NCI-H146 (cell line): ENCODE results near the gene TMPRSS7.

Experiments used
- DNase-seq: peaks from one replicate; lab custom pipeline; 2025; lab: John Stamatoyannopoulos, UW

Gene TMPRSS7

GRCh38 chr3:112097378-112097777 is 62.8 kb downstream of the TMPRSS7 start:
- peak; percentile 17 for DNase-seq

GRCh38 chr3:112101916-112102315 is 67.4 kb downstream of the TMPRSS7 start:
- DNase-seq = peak; percentile 74

DNA sequence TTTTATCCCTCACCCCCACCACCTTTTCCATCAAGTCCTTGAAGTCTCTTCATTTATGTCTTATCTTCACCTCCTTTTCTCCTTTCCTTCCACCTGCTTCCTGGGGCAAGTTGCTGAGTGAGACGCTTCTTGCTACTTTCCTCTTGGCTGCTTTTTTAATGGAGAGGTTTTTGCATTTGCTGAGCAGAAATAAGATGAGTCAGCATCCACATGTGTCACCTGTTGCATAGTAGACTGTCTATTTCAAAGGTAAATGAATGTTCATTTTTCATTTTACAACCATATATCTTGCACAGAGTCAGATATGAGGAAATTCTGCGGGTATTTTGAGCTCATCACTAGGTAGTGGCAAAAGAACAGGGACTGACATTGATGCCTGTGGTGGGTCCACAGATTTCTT is 70.2 kb downstream of the TMPRSS7 start:
- no peak for DNase-seq

DNA sequence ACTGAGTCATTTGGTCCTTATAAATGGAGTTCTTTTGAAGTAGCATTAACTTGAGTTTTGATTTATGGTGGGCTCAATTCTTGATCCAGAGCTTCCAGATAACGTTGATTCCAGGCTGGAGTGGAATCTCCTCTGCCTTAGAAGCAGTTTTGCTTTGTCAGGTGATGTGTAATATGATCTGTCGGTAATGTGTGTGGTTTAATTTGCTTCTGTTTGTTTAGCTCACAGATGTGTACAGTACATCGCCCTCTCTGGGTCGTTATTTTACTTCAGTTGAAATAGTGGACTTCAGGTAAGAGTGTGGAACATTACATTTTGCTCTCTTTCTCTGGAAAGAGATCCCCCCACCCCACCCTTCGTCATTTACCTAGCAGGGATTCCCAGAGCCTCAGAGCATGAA is 74.8 kb downstream of the TMPRSS7 start:
- peak; percentile 91 for DNase-seq

GRCh38 chr3:112111785-112112402 is 77.4 kb downstream of the TMPRSS7 start:
- peak; percentile 81 for DNase-seq

GRCh38 chr3:112114576-112115160 is 80.1 kb downstream of the TMPRSS7 start:
- DNase-seq = no peak

GRCh38 chr3:112115161-112115739 is 80.7 kb downstream of the TMPRSS7 start:
- DNase-seq = no peak

GRCh38 chr3:112115806-112116383 is 81.4 kb downstream of the TMPRSS7 start:
- no peak for DNase-seq

GRCh38 chr3:112116748-112117186 is 82.2 kb downstream of the TMPRSS7 start:
- DNase-seq = no peak

DNA sequence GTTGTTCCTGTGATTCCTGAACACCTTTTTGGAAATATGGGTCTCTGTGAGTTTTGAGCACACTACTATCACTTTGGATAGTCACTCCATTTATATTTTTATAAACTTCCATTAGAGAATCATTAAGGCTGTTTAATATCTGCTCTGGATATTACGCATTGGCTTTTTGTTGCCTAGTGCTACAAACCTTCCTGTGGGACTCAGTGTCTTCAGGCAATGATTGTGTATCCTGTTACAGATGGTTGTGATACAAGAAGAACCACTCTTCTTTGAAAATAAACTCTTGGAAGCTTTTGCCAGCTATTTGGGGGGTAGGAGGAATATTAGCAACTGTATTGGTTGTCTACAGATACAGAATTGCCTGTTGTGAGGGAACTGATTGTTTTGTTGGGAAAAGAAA is 82.9 kb downstream of the TMPRSS7 start:
- DNase-seq = no peak

DNA sequence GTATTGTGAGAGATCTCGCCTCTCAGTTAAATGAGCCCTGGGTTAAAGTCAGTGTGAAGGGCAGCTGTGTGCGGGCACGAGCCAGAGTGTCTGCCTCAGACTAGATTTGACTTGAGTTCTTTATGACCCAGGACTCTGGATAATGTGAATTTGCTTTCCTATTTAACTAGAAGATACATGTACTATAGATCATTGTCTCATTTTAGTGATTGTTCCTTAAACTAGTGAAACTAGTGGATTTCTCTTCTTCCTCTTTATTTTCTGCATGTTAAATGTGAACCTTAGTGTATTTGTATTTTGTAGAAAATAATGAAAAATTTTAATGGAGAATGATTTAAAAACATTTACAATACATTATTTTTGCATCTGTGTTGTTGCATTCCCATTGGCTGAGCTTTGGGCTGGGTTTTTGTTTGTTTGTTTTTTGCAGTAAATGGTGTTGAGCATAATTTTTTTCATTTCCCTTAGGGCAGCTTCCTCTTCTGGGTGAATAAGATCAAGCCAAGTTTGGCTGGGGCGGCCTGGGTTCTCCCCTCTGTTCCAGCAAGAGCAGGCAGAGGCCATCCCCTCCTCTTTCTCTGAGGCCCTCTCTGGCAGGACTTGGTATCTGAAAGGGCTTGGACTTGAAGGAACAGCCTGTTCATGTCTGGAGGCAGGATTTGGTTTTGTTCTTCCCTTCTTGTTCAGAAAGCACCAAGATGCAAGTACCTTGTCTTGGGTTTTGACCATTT is 83.5 kb downstream of the TMPRSS7 start:
- no peak for DNase-seq

DNA sequence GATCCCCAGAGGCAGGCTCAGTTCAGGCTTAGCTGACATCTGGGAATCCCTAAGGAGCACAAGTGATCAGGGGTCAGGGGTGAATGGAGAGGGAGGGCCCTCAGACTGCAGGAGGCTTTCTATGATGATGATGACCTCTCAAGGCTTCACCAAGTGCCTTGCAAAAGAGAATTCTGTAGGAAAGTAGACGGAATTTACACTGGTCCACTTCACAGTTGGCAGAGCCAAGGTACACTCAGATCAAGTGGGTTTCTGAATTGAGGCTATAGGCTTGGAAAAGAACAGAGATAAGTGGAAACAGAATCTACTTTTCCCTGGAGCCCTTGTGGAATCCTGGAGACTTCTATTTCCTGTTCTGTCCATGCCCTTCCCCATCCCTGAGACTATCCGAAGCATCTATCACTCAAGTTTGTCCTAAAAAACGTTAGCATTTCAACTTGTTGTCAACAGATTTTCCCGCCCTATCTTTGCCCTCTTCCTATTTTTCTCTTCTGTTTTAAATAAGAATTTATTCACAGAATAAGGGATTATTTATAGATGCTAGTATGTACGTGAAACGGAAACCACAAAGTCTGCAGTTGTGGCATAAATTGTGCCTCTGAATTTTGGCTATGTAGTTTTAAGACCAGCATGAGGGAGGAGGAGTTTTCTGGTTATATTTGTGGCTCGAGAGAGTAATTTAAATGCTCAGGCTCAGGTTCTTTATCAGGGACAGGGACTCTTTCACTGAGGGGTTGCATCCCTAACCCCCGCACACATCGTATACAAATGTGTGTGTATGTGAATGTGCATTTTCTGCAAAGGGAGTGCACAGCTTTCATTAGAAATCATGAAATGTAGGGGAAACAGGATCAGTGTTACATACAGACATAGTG is 85.7 kb downstream of the TMPRSS7 start:
- DNase-seq = no peak

GRCh38 chr3:112121577-112122547 is 87.3 kb downstream of the TMPRSS7 start:
- DNase-seq = peak; percentile 39

DNA sequence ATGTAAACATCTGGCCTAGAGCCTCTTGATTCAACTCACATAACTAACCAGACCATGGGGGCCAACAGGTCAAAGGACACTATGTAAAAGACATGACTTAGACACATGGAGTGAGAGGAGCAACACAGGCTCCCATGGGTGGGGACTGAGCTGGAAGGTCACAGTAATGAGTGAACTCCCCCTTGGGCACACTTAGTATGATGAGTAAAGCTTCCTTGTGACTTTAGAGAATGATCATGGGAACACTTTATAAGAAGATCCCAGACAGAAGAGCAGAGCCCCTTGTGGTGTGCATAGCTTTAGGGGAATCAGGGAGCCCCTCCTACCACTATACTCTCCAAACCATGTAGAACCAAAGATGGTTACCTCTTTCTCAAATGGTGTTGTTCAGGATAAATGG is 88.3 kb downstream of the TMPRSS7 start:
- DNase-seq = no peak

- DNase-seq = no peak
Observed at GRCh38 chr3:112123548-112123947, 89.0 kb downstream of the TMPRSS7 start.

DNA sequence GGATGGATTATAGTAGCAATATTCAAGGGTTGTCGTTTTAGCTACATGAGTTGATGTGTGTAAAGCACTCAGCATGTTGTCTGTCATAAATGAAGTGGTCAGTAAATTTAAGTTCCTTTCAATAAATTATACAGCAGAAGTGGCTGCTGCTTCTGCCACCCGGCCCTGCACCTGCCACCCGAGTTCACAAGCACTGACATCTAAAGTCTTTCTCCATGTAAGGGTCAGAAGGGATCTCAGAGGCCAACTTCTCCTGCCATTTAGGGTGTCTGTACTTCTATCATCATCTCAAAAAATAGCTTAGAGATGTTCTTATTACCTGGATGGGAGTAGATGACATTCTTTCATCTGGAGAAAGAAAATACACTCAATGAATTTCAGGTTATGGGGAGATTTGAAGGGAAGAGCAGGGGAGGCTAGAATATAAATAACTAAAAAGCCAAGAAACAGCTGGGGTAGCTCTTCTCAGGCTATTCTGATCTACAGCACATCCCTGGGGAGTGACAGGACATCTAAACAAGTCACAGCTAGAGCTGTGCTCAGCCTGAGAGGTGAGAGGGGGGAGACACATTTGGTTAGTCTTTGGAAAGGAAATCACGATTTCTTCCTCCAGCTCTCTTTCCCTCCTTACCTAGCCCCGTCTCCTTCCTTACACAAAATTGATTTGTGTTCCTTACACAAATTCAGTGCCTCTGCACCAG is 90.5 kb downstream of the TMPRSS7 start:
- DNase-seq = no peak

DNA sequence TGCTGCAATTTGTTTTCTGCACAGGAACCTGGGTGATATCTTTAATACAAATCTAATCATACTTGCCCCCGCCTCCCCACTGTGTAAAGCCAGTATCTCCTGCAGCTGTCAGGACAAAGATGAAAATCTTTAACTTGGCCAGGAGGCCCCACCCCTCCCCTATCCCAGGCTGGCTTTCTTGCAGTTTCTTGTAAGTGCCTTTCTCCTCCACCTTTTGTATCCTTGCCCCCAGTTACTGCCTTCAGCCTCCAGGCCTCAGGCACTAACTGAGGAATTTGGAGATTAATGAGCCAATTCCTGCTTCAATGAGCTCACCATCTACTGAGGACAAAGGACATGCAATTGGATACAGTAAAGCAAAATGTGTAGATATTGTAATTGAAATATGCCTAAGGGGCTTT is 92.0 kb downstream of the TMPRSS7 start:
- peak; percentile 38 for DNase-seq

DNA sequence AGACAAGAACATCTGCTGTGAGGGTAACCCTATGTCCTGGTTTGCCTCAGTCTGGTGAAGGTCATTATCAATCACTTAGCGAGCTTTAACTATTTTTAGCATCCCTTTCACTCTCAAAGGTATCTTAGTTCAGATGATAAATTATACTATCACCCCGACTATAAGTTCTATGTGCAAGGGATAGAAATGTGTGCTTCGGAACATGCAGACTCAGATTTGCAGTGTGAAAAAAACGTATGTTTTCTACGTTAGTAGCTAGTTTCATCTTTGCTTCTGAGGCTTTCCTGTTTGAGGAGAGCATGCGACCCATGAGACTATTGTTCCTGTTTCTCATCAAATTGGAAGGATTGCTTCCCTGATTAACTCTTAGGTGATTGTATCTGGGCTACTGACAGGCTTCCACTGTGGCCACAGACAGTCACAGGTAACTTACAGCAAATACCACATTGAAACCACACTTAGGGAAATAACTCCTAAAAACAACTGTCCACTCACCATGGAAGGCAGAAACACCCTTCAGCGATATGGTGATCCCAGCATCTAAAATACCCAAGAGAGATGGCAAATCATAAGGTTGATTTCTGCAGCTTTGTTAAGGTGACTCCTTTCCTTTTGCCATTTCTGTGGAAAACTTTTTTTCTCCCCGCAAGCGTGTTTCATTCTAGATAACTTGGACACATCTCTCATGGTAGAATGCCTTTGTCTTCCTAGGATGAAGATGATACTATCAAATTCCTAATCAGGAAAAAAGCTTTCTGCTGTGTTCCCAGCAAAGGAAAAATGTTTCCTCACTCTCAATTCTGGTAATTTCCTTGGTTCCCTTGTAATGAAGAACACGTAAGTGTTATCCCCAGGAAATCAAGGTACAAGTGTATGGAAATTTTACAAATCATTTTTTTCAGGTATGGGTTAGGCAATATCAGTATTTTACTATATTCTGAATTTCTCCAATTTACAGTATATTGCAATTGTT is 93.3 kb downstream of the TMPRSS7 start:
- no peak for DNase-seq
